Suprapubic skin (tissue), 4 donors: ENCODE measurements around the gene CHTF8.

Source experiments
- CTCF ChIP-seq, 2 donors: fragments of 200-600 bp in 1 of 2; fragments of 450-650 bp in 1 of 2; sonication (generic) in 1 of 2; IDR thresholded peaks; one replicate each; pipeline ENCODE4 v1.5.1; 2016 to 2019; ENCODE audit warnings: antibody characterized with exemption in 2 of 2, mild to moderate bottlenecking in 1 of 2, moderate library complexity in 1 of 2
- EP300 ChIP-seq: sonication (generic); formaldehyde crosslinking; IDR thresholded peaks from one replicate; pipeline ENCODE4 v1.6.1; 2017; ENCODE audit warnings: antibody characterized with exemption
- POLR2A ChIP-seq, 2 donors: fragments of 450-650 bp; IDR thresholded peaks; one replicate each; pipeline ENCODE4 v1.6.1; 2017; ENCODE audit warnings: antibody characterized with exemption in 2 of 2, mild to moderate bottlenecking in 2 of 2, moderate library complexity in 2 of 2
- POLR2AphosphoS5 ChIP-seq, 3 donors: sonication (generic); formaldehyde crosslinking; IDR thresholded peaks; one replicate each; pipeline ENCODE4 v1.6.1; 2017; ENCODE audit warnings: antibody characterized with exemption in 3 of 3

DNA sequence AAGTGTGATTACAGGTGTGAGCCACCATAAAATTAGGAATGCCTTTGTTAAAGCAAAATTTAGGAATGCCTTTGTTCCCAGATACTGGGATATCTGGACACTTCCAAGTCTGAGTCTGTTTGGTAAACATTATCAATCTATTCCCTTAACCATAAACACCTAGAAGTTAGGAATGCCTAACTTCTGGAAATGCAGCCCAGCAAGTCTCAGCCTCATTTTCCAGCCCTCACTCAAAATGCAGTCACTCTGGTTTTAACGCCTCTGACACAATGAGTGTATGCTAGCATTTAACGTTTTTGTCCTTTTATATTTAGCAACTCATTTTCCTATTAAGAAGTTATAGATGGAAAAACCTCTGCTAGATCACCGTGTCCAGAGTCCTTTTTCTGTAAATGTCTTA is 61.4 kb downstream of the CHTF8 start:
- TF ChIP-seq POLR2A (IDR thresholded peaks at IDR 0.05) (no peak), CTCF (IDR thresholded peaks at IDR 0.05) (no peak), POLR2AphosphoS5 (IDR thresholded peaks at IDR 0.05) (no peak), EP300 (no peak)
